Sigmoid colon (tissue), 4 donors: ENCODE measurements around the gene FRRS1L.

Source experiments
- EP300 ChIP-seq, 4 donors: sonication (generic); formaldehyde crosslinking; IDR thresholded peaks; one replicate each; pipeline ENCODE4 v1.6.1; 2017; ENCODE audit warnings: antibody characterized with exemption in 4 of 4
- POLR2A ChIP-seq, 2 donors: fragments of 450-650 bp; IDR thresholded peaks; one replicate each; pipeline ENCODE4 v1.6.1; 2016; ENCODE audit warnings: antibody characterized with exemption in 2 of 2, mild to moderate bottlenecking in 2 of 2, moderate library complexity in 2 of 2
- POLR2AphosphoS5 ChIP-seq, 4 donors: sonication (generic); formaldehyde crosslinking; IDR thresholded peaks; one replicate each; pipeline ENCODE4 v1.6.1; 2017; ENCODE audit warnings: antibody characterized with exemption in 4 of 4
- TF ChIP-seq, protein P1 (sequence below), 4 experiments: fragments of 450-650 bp in 3 of 4; fragments of 200-600 bp in 1 of 4; IDR thresholded peaks; one replicate each; pipeline ENCODE4 v1.5.1; 2016 to 2019; ENCODE audit warnings: antibody characterized with exemption in 4 of 4, mild to moderate bottlenecking in 3 of 4, moderate library complexity in 2 of 4

DNA sequence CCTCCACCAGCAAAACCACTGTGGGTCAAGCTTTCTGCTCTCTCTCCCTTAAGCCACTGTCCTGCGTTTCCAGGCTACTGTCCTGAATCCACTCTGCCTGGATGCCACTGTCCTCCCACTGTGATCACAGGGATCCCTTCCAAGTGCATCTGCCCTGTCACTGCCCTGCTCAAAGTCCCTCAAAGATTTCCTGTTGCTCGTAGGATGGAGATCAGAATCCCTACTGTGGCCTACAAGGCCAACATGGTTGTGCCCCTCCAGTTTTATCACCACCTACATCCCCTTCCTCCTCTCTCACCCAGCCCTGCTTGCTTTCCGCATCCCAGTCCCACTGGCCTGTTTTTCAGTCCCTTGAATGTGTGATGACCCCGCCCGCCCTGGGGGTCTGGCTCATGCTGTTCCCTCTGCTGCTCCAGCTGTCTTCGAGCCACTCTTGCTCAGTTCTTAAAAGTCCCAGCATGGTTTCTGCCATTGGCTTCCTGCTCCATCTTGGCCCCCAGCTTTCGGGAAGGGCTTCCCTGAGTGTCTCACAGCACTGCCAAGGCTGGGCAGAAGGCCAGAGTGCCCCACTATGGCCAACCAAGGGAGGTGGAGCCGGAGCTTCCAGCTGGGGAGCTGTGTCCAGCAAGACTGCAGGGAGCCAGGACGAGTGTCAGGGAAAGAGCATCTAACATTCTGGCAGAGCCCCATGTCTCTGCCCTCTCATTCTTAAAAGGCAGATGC is 12.9 kb upstream of the FRRS1L start:
- TF ChIP-seq, protein P1, sequence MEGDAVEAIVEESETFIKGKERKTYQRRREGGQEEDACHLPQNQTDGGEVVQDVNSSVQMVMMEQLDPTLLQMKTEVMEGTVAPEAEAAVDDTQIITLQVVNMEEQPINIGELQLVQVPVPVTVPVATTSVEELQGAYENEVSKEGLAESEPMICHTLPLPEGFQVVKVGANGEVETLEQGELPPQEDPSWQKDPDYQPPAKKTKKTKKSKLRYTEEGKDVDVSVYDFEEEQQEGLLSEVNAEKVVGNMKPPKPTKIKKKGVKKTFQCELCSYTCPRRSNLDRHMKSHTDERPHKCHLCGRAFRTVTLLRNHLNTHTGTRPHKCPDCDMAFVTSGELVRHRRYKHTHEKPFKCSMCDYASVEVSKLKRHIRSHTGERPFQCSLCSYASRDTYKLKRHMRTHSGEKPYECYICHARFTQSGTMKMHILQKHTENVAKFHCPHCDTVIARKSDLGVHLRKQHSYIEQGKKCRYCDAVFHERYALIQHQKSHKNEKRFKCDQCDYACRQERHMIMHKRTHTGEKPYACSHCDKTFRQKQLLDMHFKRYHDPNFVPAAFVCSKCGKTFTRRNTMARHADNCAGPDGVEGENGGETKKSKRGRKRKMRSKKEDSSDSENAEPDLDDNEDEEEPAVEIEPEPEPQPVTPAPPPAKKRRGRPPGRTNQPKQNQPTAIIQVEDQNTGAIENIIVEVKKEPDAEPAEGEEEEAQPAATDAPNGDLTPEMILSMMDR (IDR thresholded peaks at IDR 0.05), result no peak
- TF ChIP-seq EP300 (IDR thresholded peaks at IDR 0.05) (no peak), POLR2A (IDR thresholded peaks at IDR 0.05) (no peak), POLR2AphosphoS5 (IDR thresholded peaks at IDR 0.05) (no peak)
